Stomach smooth muscle (tissue), 2 donors: Measurements from ENCODE around the gene DIAPH2.

Source experiments
- H3K27ac ChIP-seq: one replicate; pipeline ENCODE4 v1.7.0; 2013; ENCODE audit warnings: mild to moderate bottlenecking, low read length, inconsistent platforms
- H3K27me3 ChIP-seq, 2 donors: one replicate each; pipeline ENCODE4 v1.7.0; 2013; ENCODE audit warnings: low read length in 2 of 2; ENCODE audit not compliant: insufficient read depth in 2 of 2, control insufficient read depth in 1 of 2
- H3K36me3 ChIP-seq, 2 donors: one replicate each; pipeline ENCODE4 v1.7.0; 2013; ENCODE audit warnings: low read length in 2 of 2; ENCODE audit not compliant: control insufficient read depth in 2 of 2, insufficient read depth in 2 of 2
- H3K4me1 ChIP-seq: one replicate; pipeline ENCODE4 v1.7.0; 2013; ENCODE audit warnings: low read length; ENCODE audit not compliant: control insufficient read depth, insufficient read depth
- H3K4me3 ChIP-seq, 2 donors: one replicate each; pipeline ENCODE4 v1.7.0; 2013; ENCODE audit warnings: low read length in 2 of 2
- H3K9ac ChIP-seq, 2 donors: one replicate each; pipeline ENCODE4 v1.7.0; 2013; ENCODE audit warnings: low read length in 2 of 2, mild to moderate bottlenecking in 1 of 2
- H3K9me3 ChIP-seq, 2 donors: one replicate each; pipeline ENCODE4 v1.7.0; 2013; ENCODE audit warnings: low read length in 2 of 2; ENCODE audit not compliant: control insufficient read depth in 2 of 2
- donor health status: healthy.
- donor health status: Pancreatic carcinoma.

DIAPH2 gene

DNA sequence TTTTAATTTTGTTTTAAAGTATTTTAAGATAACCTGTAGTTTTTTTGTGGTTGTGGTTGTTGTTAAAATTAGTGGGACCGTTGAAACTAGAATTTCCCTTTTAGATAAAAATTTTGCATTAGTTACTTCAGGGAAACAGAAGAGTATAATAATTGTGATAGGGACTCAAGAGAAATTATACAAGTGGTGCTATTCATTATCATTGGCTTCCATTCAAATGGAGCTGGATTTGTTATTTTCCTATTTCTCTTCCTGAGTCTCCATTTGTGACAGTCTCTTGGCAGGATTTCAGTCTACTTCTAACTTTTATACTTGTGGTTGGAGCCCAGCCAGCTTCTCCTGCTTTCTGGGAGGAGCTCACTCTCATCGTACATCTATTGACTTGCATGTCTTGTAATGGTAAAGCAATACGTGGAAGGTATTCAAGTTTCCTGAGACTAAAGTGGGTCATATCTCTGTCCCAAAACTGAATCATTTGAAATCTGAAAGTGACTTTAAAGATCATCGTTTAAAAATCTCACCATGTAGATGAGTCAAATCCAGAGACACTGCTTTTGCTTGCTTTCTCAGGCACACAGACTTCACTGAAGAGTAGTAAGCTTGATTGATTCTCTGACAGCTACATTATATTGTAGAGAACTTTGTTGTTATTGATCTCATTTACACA is 354.9 kb downstream of the DIAPH2 start:
- Histone ChIP-seq H3K27ac (no peak overlapping the region), H3K9me3 (no peaks in the 10 kb centered on the region), H3K4me1 (no peaks in the 10 kb centered on the region), H3K4me3 (no peak overlapping the region), H3K27me3 (no peaks in the 10 kb centered on the region), H3K9ac (no peak overlapping the region), H3K36me3 (no peaks in the 10 kb centered on the region)

DNA sequence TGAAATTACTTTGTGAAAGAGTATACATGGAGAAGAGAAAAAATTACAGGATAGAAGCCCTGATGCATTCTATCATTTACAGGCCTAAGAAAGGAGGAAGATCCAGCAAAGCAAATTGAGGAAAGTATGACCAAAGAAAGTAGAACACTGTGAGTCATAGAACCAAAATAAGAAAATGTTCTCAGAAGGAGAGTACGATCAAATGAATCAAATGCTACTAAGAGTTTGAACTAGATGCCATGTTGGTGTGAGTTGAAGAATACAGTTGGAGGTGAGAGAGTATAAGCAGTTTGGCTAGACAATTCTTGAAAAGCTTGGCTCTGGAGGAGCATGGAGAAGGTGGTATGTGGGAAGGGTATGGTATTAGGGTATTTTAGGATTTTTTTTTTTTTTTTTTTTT is 360.8 kb downstream of the DIAPH2 start:
- Histone ChIP-seq H3K4me1 (no peaks in the 10 kb centered on the region), H3K27ac (no peak overlapping the region), H3K9ac (no peak overlapping the region), H3K36me3 (no peaks in the 10 kb centered on the region), H3K9me3 (no peaks in the 10 kb centered on the region), H3K27me3 (no peaks in the 10 kb centered on the region), H3K4me3 (no peak overlapping the region)

DNA sequence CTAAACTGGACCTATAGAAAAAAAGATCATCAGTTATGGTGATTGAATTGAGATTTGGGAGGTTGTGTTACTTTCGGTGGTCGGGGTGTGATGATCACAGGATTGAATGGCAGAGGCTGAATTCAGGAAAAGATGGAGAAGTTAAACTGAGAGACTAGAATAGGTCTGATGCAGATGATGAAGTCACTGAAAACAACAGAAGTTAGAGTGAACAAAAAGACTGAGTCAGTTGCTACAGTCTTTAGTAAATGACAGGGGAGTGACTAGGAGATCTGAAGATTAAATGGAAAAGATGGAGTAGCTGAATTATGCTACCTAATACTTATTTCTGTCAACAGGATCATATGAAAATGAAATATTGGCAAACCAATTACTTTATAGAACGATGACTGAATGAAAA is 362.2 kb downstream of the DIAPH2 start:
- Histone ChIP-seq H3K9me3 (no peaks in the 10 kb centered on the region), H3K36me3 (no peaks in the 10 kb centered on the region), H3K9ac (no peak overlapping the region), H3K27ac (no peak overlapping the region), H3K4me1 (no peaks in the 10 kb centered on the region), H3K4me3 (no peak overlapping the region), H3K27me3 (no peaks in the 10 kb centered on the region)

- Histone ChIP-seq H3K4me3 (no peak overlapping the region), H3K4me1 (no peaks in the 10 kb centered on the region), H3K27me3 (no peaks in the 10 kb centered on the region), H3K9ac (no peak overlapping the region), H3K27ac (no peak overlapping the region), H3K9me3 (no peaks in the 10 kb centered on the region), H3K36me3 (no peaks in the 10 kb centered on the region)
These were observed 365.8 kb downstream of the DIAPH2 start for GRCh38 chrX:97050392-97050791.

GRCh38 chrX:97057349-97057909 is 372.8 kb downstream of the DIAPH2 start:
- no peaks in the 10 kb centered on the region for H3K27me3 ChIP-seq
- H3K9me3 ChIP-seq = no peaks in the 10 kb centered on the region
- no peaks in the 10 kb centered on the region for H3K4me1 ChIP-seq
- no peak overlapping the region for H3K27ac ChIP-seq
- no peak overlapping the region for H3K4me3 ChIP-seq
- no peaks in the 10 kb centered on the region for H3K36me3 ChIP-seq
- no peak overlapping the region for H3K9ac ChIP-seq

GRCh38 chrX:97060020-97060419 is 375.4 kb downstream of the DIAPH2 start:
- H3K36me3 ChIP-seq = no peaks in the 10 kb centered on the region

DNA sequence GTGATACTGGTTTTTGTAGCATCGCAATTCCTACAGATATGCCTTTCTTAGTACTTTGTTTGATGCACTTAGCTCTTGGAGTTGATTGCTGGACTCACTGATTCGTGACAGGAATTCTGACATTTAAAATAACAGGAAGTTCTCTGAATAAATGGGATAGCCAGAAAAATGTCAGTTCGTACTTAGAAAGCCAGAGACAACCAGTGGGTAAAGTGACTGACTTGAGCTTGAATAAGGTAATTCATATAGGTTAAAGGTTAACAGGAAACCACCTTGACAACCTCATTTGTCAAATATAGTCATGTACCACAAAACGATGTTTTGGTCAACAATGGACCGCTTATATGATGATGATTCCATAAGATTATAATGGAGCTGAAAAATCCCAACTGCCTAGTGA is 380.4 kb downstream of the DIAPH2 start:
- Histone ChIP-seq H3K36me3 (no peaks in the 10 kb centered on the region), H3K27me3 (no peaks in the 10 kb centered on the region), H3K27ac (no peak overlapping the region), H3K9me3 (no peaks in the 10 kb centered on the region), H3K4me3 (no peak overlapping the region), H3K9ac (no peak overlapping the region), H3K4me1 (no peaks in the 10 kb centered on the region)

More at GRCh38 chrX:97060020-97060419, 375.4 kb downstream of the DIAPH2 start:
- Histone ChIP-seq H3K4me1 (no peaks in the 10 kb centered on the region), H3K9ac (no peak overlapping the region), H3K27ac (no peak overlapping the region), H3K27me3 (no peaks in the 10 kb centered on the region), H3K4me3 (no peak overlapping the region), H3K9me3 (no peaks in the 10 kb centered on the region)

DNA sequence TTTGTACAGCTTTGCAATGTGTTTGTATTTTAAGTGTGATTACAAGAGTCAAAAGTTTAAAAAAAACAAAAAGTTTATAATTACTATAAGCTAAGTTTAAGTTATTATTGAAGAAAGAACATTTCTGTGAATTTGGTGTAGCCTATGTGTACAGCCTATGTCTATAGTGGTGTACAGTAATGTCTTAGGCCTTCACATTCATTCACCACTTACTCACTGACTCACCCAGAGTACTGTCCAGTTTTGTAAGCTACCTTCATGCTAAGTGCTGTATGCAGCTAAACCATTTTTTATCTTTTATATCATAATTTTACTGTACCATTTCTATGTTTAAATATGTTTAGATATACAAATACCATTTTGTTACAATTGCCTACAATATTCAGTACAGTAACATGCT is 381.3 kb downstream of the DIAPH2 start:
- no peak overlapping the region for H3K4me3 ChIP-seq
- H3K27ac ChIP-seq = no peak overlapping the region
- H3K36me3 ChIP-seq = no peaks in the 10 kb centered on the region
- H3K9ac ChIP-seq = no peak overlapping the region
- H3K27me3 ChIP-seq = no peaks in the 10 kb centered on the region
- no peaks in the 10 kb centered on the region for H3K9me3 ChIP-seq
- H3K4me1 ChIP-seq = no peaks in the 10 kb centered on the region

DNA sequence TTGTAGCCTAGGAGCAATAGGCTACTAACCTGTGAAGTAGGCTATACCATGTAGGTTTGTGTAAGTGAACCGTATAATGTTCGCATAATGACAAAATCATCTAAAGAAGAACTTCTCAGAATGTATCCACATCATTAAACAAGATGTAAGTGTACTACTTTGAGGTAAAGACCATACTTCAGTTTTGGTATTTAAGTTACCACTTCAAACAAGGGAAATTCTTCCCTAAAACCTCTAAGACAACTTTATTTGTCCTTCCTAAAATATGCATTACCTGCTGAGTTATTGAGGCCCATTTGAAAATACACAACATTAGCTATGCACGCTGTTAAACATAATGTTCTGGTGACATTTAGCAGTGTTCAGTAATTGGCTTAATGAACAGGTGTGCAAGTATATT is 381.7 kb downstream of the DIAPH2 start:
- Histone ChIP-seq H3K4me3 (no peak overlapping the region), H3K36me3 (no peaks in the 10 kb centered on the region), H3K27ac (no peak overlapping the region), H3K9me3 (no peaks in the 10 kb centered on the region), H3K9ac (no peak overlapping the region), H3K27me3 (no peaks in the 10 kb centered on the region), H3K4me1 (no peaks in the 10 kb centered on the region)

GRCh38 chrX:97070346-97070745 is 385.7 kb downstream of the DIAPH2 start:
- Histone ChIP-seq H3K27ac (no peak overlapping the region), H3K4me1 (no peaks in the 10 kb centered on the region)

GRCh38 chrX:97074400-97074799 is 389.8 kb downstream of the DIAPH2 start:
- Histone ChIP-seq H3K36me3 (no peaks in the 10 kb centered on the region), H3K4me1 (no peaks in the 10 kb centered on the region), H3K9ac (no peak overlapping the region), H3K27me3 (no peaks in the 10 kb centered on the region), H3K27ac (no peak overlapping the region), H3K9me3 (no peaks in the 10 kb centered on the region), H3K4me3 (no peak overlapping the region)

More at GRCh38 chrX:97070346-97070745, 385.7 kb downstream of the DIAPH2 start:
- Histone ChIP-seq H3K27me3 (no peaks in the 10 kb centered on the region), H3K36me3 (no peaks in the 10 kb centered on the region), H3K9me3 (no peaks in the 10 kb centered on the region), H3K4me3 (no peak overlapping the region), H3K9ac (no peak overlapping the region)
